NCI-H2029 treated with DMSO at 0.1 percent for 48 hours (cell line): Measurements from ENCODE around the gene DUSP22.
"Not testable (repeated sequence)": the region's sequence is repeated elsewhere in the genome, so short reads cannot be mapped to it uniquely, and the experiment has no call there.

Source experiments
- DNase-seq: peaks from one replicate; lab custom pipeline; 2025; lab: John Stamatoyannopoulos, UW

The DUSP22 gene

DNA sequence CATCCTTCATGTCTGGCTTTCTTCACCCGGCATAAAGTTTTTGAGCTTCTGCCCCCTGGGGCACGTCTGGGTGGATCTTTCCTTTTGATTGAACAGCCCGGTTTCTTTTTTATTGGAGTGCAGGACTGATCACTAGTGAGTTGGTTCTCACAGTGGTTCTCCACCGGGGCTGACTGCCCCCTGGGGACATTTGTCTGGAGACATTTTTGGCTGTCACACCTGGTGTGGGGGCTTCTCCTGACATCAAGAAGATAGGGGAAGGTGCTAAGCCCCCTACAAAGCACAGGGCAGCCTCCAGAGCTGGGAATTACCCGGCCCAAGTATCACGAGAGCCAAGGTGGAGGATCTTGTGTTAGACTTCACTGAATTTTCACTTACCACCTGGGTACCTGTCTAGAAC, 73.5 kb downstream of the DUSP22 start:
- no peak for DNase-seq

DNA sequence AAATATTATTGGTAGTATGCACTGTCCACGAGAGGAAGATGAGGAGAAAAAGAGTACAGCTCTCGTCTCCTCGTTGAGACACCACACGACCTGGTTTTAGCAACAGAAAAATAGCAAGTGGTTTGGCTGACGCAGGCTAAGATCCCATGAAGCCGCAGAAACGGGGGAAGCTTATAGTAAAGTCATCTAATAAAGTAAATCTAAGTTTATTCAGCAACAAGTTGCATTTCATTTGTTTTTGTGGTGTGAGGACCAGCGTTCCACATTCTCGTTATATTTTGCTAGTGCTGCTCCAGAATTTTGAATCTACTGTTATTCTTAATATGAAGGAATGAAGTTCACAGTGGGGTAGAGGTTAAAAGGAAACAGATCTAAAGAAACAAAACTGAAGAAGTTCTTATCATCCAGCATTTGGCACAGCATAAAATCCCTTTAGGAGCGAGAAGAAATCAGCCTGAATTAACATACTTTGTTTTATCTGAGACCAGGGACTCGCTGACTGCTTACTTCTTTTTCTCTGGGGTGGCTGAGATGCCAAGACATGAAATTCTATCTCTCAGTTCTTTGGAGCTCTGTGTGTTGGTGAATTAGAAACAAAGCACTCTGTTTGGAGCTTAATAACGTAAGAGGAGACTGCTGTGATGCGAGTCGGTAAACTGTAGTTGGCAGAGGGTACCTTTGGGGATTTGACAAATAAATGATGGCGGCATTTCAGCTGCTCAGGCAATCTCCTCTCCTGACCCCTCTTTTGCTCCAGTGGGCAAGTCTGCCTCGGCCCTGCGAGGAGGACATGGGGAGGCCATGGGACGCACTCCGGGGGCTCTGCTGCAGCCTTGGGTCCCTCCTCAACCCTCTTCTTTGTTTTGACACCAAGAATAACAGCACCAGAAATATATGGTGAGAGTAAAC, 74.4 kb downstream of the DUSP22 start:
- DNase-seq: no peak

DNA sequence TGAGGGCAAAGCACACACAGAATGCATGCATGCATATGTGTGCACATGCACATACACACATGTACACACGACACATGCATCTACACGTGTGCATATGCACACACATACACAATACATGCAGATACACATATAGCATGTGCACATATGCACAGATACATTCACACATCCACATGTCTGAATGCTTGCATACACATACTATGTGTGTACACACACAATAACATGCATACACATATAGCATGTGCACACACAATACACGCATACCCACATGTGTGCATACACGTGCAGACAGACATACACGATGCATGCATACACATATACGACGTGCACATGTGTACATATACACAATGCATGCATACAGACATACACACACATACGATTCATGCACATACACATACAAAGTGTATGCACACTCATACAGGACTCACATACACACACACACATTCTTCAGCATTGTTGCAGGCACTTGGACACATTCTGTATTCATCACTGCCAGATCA, 75.1 kb downstream of the DUSP22 start:
- DNase-seq: no peak

- no peak for DNase-seq
These were observed 75.8 kb downstream of the DUSP22 start for GRCh38 chr6:367891-368630.

DNA sequence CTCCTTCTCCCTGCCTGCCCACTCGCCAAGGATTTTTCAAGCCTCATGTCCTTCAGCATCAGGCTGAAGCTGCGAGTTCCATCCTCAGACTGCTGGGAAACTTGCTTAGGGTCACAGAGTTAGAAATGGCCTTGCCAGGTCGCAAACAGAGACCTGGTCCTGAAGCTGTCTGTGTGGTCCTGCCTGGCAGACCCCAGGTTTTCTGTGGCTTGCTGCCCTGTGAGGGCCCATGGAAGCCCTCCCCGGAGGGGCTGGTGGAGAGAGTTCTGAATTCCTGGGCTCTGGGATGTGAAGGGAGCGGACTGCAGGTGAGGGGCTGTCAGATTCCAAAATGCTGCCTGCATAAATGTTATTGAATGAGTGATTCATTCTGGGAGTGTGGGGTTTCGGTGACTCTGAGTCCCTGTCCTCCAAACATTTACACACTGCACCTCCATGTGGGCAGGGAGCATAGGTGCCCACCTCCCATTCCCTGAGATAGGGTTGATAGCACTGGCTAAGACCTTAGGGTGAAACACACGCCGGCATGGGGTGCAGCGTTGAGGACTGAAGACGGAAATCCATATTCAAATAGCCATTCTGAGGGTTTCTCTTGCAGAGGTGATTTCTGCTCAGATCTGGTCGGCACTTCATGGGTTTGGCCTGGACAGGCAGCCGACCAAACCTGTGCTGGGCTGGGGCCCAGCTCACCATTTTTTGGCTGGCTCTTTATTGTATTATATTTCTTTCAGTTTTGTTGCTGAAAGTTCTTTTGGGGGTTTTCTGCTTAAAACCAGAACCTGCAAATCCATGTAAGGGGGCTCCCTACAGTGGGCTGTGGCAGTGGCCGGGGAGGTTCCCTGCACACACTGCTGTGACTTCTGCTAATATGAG, 77.5 kb downstream of the DUSP22 start:
- no peak for DNase-seq

- no peak for DNase-seq
These were observed 78.3 kb downstream of the DUSP22 start for GRCh38 chr6:370555-370954.

GRCh38 chr6:371851-372250, 79.6 kb downstream of the DUSP22 start:
- not testable (repeated sequence) for DNase-seq

DNA sequence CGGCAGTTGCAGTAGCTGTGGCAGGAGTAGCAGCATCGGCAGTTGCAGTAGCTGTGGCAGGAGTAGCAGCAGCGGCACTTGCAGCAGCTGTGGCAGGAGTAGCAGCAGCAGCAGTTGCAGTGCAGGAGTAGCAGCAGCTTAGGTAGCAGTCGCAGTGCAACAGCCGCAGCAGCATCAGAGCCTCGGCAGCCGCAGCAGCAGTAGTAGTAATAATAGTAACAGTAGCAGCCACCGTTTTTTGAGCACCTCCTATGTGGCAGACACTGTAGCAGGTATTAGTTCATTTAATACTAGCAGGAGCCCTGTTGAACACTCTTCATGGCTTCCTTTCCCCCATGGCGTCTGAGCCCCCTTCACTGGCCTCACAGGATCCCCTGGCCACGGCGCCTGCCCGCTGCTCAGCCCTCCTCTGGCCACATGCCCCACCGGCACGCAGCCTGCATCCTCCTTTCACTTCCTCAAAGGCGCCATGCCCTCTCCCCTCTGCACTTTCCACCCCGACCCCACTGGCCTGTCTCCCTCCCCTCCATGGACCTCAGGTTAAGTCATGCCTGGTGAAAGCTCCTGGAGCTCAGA, 80.1 kb downstream of the DUSP22 start:
- no peak for DNase-seq

DNA sequence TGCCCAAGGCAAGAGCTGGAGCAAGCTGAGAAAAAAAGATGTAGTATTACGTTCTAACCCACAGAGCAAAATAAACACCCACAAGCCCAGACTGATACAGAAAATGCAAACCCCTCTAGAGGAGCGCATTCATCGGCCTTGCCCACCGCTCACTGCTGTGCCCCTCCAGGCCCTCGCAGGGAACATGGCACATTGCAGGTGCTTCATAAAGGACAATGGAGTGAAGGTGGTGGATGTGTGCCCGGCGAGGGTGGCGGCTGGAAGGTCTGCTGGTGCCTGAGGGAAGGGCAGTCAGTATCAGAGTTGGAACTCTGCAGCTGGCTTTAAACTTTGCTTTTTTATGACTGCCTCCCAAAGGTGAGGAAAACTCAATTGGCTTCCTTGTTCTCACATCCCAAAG, 80.7 kb downstream of the DUSP22 start:
- DNase-seq: no peak

GRCh38 chr6:373773-374724, 81.8 kb downstream of the DUSP22 start:
- no peak for DNase-seq

DNA sequence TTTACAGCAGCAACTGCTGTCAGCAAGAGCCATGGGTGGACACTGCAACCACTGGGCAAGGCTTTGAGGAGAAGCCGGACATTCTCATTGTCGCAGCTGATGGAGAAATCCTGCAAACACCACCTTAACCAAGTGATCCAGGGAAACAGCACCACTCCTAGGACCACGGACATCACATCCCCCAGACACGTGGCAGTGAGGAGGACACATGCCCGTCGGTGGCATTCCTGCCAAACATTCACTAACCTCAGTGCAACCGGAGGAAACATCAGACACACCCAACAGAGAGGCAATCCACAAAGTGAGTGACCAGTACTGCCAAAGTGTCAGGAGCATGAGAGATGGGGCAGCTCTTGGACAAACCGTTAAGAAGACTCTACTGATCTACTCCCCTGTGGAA, 82.7 kb downstream of the DUSP22 start:
- DNase-seq: no peak

DNA sequence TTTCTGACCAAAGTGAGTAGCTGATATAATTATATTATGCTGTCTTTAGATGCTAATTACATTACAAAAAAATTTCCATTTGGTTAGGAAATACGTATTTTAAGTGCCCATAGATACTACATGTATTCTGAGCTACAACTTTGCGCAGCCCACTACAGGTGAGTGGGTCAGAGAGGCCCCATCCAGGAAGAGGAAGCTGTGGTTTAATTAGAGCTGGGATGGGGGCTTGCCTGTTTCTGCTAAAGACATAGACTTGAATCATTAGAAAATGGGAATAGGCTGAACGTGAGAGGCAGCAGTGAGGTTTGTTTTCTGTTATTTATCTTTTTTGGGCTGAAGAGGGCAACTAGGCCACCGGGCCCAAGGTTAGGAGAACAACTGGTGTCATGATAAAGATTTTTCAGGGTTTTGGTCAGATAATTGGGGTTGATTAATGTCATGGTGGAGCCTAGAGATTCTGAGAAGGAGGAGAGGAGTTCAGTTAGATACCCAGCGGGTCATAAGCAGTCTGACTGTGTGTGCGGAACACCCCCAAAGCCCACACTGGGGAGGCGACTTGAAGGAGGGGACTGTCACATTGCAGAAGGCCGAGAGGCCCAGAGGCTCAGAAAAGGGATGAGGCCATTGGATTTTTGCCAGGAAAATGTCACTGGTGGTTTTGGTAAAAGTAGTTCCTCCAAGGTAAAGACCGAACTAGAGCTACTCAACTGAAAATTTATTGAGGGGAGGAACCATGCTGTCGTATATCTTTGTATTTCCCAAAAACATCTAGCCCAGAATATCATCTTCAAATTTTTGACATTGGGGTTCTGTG, 84.7 kb downstream of the DUSP22 start:
- DNase-seq: no peak

- DNase-seq: not testable (repeated sequence)
These were observed 85.3 kb downstream of the DUSP22 start for GRCh38 chr6:377641-378020.

DNA sequence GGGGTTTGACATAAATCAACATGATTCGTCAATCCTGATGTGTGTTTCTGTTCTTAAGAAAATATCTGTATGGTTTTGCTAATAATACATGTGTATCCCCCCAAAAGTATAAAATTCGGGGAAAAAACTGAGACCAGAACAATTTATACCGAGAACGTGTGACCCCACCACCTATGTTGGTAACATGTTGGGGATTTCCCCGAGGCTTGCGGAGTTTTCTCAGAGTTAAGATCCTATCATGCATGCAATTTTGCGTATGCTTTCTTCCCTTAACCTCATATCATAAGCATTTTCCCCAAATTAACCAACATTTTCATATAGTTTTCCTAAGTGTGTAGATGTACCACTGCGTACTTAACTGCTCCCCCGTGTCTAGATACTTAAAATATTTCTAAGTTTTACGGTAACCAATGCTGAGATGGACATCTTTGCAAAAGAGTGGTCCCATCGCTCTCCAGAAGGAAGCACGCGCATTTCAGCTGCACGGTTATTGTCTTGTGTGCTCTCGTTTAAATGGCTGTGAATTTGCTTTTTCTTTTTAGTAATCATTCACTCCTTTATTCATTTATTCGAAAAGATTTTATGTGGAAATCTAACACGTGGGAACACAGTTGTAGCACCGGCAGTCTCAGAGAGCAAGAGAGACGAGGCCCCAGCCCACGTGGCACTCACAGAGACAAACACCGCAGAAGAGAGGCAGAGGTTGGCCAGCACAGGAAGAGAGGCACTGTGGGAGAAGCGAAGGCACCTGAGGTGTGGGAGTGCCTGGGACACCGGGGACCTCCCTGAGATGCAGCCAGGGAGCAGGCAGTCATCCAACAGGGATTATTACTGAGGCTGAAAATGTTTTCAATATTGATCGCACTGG, 86.0 kb downstream of the DUSP22 start:
- no peak for DNase-seq

DNA sequence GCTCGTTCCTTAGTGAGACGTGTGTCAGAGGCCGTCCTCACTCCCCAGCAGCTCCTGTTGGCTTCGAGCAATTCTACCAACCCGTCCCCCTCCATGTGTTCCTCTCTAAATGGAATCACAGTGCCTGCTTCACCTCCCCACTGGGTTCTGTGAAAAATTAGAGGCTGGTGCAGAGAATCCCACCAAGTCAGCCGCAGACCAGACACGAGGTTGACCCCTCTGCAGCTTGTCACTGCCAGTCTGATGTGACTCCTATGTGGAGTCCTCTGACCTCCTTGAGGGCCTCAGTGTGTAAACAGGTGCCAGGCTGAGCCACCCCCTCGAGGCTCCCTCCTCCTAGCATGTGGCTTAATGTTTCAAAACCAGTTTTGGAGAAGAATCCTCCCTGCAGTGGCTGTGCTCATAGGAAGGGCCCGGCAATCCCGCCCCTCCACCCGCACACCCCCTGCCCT, 86.7 kb downstream of the DUSP22 start:
- no peak for DNase-seq

GRCh38 chr6:379410-380181, 87.3 kb downstream of the DUSP22 start:
- no peak for DNase-seq

DNA sequence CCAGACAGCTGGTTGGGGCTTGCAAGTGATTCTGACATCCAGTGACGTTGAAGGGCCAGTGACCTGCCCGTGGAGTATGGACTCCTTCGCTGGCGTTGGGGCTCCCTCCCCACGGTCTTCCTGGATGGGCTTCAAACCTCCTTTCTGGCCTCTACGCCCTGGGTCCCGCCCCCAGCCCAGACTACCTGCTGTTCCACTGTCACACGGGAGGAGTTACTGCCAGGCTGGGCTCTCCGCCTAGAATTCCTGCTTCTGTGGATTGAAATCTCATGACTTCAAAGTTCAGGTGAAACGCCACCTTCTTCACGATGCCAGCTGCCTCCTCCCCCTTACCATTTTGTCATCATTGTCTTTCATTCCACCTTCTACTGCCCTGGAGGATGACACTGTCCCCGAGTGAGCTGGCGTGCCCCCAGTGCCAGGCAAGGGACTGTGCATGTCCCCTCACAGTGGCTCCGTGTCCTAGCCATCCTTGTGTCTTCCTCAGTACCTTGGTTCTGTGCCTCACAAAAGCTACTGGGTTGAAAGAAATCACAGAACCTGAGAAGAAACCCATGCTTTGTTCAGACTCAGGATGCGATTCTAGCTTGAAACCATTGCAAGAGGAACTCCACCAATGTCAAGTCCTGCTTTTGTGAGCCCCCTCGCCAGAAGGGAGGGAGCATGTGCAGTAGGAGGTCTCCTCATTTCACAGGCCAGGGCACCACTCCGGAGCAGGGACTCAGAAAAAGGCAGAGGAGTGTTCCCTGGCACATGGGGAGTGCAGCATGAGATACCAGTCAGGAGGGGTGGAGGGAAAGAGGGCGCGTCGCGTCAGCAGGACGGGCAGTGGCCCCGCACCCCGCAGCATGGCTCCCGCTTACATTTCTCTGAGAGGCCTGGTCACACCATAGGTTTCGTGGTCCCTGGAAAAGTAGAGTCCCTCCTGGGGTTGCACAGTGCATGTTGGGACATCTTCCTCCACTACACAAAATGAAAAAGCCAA, 88.2 kb downstream of the DUSP22 start:
- DNase-seq: no peak
